NCI-H774 (cell line): Measurements from ENCODE around the gene CARS1.

Source experiments
- DNase-seq: peaks from one replicate; lab custom pipeline; 2025; lab: John Stamatoyannopoulos, UW

The CARS1 gene

GRCh38 chr11:3057069-3057963, at the start of gene CARS1:
Gene CARS1, minus strand, starts transcription at chr11:3057423. Its CDS starts 56 bp downstream, at chr11:3057367.
- DNase-seq, result peak; percentile 92

- DNase-seq, result no peak
Measured at GRCh38 chr11:3105791-3106735, 48.8 kb upstream of the CARS1 start.

DNA sequence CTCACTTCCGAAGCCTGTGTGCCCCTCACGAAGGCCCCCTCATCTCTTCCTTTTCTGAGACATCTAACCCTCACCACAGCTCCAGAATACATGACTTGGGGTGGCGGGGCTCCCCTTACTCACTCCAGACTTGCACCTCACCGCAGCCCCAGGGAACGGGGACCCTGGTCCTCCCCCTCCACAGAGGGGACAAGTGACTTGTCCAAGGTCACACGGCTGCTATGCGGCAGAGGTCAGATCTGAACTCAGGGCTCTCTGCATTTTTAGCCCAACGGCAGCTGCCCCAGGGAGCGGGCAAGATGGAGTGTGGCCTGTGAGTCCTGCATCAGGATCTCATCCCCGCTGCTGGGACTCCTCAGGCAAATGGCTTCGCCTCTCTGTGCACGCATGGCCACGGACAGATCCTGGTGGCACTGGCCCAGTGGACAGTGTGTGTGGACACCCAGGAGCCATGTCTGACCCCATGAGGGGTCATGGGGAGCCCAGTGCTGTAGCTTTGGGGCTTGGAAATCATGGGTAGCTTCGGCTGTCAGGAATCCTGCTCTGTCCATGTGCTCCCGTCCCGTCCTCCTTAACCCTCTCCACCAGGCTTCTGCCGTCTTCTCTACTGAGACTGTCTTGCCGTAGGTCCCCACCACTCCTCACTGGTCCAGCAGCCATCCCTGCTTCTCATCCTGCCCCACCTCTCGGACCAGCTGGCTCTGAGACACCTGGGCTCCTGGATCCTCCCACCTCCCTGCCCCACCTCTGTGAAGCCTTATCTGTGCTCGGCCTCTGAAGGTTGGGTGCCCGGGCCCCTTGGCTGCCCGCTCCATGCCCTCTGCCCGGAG, 48.0 kb upstream of the CARS1 start:
- no peak for DNase-seq

DNA sequence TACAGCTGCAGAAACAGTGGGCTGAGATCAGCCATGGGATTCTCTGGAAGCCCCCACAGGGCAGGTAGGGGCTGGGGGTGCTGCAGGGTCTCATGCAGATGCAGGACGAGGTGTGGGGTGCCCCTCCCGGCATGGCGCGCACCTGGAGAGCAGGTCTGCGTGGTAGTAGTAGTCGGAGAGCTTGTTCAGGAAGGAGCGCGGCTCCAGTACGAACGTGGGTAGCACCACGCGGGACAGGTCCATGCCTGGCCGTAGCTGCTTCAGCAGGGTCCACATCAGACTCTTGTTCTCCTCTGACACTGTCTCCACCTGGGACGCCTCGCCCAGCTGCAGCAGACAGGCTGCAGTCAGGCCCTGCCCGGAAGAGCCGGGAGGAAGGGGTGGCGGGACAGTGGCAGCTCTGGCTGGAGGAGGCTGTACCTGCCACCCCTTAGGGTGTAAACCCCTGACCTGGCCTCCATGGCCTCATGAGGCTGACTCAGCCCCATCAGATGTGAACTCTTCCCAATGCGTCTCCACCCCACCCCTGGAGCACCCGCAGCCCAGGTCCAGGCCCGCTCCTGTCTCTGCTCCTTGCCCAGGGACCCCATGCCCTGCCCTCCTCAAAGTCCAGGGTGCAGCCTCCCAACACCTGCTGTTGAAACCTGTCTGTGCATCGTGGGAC, 47.0 kb upstream of the CARS1 start:
- DNase-seq, result no peak

GRCh38 chr11:3103076-3103475, 45.9 kb upstream of the CARS1 start:
- no peak for DNase-seq

GRCh38 chr11:3102641-3102921, 45.4 kb upstream of the CARS1 start:
- no peak for DNase-seq

- no peak for DNase-seq
Measured at GRCh38 chr11:3101921-3102640, 44.9 kb upstream of the CARS1 start.

- no peak for DNase-seq
Measured at GRCh38 chr11:3099178-3099577, 42.0 kb upstream of the CARS1 start.

- no peak for DNase-seq
Measured at GRCh38 chr11:3096909-3097530, 39.8 kb upstream of the CARS1 start.

GRCh38 chr11:3095712-3096361, 38.6 kb upstream of the CARS1 start:
- no peak for DNase-seq

DNA sequence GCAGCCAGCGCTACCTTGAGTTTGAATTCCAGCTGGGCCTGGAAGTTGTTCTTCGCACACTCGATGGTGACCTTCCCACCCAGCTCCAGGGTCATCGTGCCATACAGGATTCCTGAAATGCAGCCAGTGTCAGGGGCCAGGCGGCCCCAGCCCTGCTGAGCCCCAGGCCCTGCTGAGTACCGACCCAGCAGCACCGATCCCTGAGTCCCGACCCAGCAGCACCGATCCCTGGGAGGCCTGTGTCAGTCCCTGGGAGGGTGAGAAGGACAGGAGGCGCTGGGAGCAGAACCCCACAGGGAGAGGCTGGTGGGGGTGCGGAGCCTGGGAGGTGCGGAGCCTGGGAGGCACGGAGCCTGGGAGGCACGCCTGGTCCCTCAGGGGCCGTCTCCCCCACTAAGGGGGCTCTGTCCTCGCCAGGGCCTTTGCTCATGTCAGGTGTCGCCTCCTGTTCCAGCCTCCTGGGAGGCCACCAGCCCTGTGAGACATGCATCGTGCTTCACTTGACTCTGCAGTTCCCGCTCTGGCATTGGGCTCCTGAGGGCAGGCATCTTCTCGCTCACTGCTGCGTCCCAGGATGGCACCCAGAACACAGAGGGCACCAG, 37.1 kb upstream of the CARS1 start:
- no peak for DNase-seq

DNA sequence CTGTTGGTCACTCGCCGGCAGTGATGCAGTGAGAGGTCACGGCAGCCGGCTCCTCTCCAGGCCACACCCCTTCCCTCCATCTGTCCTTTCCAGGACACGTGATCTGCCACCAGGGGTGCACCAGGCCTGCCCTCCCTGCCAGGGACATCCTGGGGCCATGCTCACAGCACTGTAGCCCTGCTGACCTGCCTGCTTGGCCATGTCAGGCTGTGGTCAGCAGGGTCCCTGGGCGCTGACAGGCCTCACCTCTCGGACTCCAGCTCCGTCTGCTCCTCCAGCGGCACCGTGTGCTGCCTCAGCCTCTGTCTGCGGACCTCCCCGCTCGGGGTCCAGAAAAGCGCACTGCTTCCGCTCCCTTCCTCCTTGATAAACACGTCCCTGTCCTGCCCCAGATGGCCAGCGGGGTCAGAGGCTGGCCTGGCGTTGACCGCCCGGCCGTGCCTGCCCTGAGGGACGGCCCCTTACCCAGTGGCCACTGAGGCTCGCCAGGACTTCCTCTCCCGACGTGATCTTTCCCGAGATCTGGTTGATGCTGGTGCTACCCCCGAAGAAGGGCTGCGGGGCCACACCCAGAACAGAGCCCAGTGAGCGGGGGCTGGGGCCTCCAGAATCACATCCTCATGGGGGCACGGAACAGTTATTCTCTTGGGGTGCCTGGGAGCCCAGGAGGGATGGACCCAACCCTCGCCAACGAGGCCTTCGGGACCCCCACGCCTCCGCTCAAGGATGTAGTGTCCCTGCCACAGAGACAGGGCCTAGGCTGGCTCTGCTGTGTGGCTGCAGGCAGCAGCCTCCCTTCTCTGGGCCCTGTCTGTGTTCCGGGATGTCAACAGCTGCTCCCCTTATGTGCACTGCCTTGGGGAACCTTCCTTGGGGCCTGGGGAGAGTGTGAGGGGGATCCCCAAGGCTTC, 36.3 kb upstream of the CARS1 start:
- DNase-seq, result no peak

GRCh38 chr11:3092603-3093141, 35.4 kb upstream of the CARS1 start:
- DNase-seq, result no peak

DNA sequence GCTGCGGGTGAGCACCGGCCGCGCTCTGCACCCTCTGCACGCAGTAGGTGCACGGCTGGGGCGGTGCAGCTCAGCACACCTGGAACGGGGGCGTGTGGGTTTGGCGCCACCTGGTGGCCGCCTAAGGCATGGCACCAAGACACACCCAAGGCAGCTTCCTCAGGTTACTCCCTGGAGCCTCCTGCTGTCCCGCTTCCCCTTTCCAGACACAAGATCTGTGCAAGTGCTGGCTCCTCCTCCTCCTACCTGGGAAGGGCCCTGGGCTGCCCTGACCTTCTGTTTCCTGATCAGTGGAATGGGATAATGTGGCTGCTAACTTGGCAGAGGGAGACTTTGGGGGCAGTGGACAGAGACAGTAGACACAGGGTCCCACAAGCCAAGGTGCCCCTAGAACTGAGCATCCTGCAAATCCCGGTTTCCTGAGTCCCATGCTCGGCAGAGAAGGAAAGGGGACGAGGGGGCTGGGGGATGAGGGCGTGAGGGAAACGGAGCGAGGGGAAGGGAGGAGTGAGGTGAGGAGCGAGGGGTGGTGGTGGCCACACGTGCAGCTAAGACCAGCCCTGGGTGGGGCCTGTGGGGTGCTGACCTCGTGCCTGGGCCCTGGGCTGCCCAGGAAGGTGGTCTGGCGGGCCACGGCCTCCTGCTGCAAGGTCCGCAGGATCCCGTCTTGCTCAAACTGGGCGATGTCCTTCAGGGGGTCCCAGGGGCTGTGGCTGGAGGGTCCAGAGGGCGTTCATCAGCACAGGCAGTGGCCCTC, 34.8 kb upstream of the CARS1 start:
- DNase-seq, result peak; percentile 29

DNA sequence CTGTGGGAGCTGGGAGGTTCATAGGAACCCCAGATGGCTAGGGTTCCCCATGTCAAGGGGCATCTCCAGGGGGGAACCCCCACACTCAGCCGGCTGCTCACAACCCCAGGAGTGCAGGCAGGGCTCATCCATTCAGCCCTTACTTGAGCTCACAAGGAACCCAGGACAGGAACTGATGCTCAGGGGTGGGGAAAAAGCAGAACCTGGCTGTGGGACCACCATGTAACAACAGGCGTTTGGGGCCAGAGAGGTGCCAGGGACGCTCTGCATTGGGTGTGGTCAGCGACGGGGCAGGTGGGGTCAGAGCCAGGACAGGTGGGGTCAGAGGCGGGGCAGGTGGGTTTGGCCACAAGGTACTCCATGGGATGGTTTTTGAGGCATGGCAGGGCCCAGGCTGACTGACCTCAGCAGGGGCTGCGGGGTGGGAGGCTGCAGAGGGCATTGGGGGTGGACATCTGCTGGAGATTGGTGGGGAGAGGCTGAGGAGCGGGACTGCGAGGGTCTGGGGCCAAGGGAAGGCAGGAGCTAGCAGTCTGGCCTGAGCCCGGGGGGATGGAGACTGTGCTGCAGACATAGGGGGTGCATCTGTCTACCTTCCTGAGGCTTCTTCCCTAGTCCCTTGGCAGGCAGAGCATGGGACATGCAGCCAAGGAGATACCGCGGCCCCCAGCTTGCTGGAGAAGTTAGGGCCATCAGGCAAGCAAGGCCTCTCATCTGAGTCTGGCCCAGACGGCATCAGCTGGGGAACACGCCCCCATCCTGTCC, 34.0 kb upstream of the CARS1 start:
- DNase-seq, result no peak

DNA sequence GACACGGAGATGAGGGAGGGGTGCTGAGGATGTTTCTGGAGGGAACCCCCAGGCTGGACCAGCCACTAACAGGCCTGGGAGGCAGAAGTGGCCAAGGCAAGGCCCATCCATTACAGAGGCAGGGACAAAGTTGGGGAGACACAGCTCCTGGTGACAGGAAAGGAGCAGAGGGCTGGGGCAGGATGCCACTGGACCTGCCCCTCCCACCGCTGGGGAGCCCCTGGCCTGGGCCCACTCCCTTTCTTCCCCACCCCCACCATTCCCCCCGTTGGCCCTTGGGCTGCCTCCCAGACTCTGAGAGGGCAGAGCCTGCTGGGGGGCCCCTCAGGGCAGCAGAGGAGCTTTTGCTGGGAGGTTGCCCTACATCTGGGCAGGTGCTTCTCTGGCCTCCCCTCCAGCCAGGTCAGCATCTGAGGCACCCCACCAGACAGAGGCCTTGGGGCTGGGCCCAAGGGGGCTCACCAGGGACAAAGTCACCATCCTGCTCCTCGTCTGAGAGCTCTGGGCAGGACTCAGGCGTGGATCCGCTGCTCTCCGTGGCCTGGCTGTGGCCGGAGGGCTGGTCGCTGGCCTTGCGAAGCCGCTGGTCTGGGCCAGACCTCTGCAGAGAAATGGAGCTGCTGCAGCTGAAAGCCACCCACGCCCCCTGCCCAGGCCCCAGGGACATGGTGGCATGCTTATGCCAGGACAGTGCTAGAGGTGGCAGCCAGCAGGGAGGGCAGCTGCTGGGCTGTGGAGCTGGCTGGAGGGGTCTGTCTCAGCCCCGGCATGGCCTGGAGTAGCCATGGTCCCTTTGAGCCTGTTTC, 33.1 kb upstream of the CARS1 start:
- no peak for DNase-seq
